Lung microvascular endothelial cell (primary cell): ENCODE measurements around the gene PML. TPM values are rescaled to one million over a fixed set of nuclear protein-coding genes. Genes with fewer than 3 reads are reported as not detected.
"Not testable (repeated sequence)": the region's sequence is repeated elsewhere in the genome, so short reads cannot be mapped to it uniquely, and the experiment has no call there.

Source experiments
- DNase-seq, 2 donors: peaks; one replicate each; pipeline versions ENCODE4 v3.0.0 to v3.0.0-alpha.2; 2010; ENCODE audit warnings: low read depth in 2 of 2
- total RNA-seq: library from RNA; depleted of rRNA; stranded (reverse); fragments of >200 nt; gene quantifications from 2 replicates; pipeline ENCODE4 v1.2.1, GENCODE V29; 2014

The PML gene
- total RNA-seq, 1 donor from 2014 or later: 36.9 TPM

- DNase-seq: not testable (repeated sequence)
Measured at GRCh38 chr15:74056330-74056729, 61.8 kb downstream of the PML start.

- not testable (repeated sequence) for DNase-seq
Measured at GRCh38 chr15:74059050-74059833, 64.7 kb downstream of the PML start.

- no peak for DNase-seq
Measured at GRCh38 chr15:74060251-74060650, 65.7 kb downstream of the PML start.

GRCh38 chr15:74062236-74062635, 67.7 kb downstream of the PML start:
- DNase-seq: no peak

GRCh38 chr15:74062671-74063070, 68.2 kb downstream of the PML start:
- DNase-seq: no peak

GRCh38 chr15:74063425-74064146, 69.1 kb downstream of the PML start:
- DNase-seq: not testable (repeated sequence)

GRCh38 chr15:74064183-74064582, 69.7 kb downstream of the PML start:
- DNase-seq: not testable (repeated sequence)

- DNase-seq: not testable (repeated sequence)
Measured at GRCh38 chr15:74064822-74065221, 70.3 kb downstream of the PML start.

- DNase-seq: not testable (repeated sequence)
Measured at GRCh38 chr15:74065684-74066411, 71.3 kb downstream of the PML start.

- DNase-seq: not testable (repeated sequence)
Measured at GRCh38 chr15:74071645-74072044, 77.1 kb downstream of the PML start.

- DNase-seq: not testable (repeated sequence)
Measured at GRCh38 chr15:74072132-74072531, 77.6 kb downstream of the PML start.

GRCh38 chr15:74072614-74073337, 78.3 kb downstream of the PML start:
- DNase-seq: not testable (repeated sequence)

- DNase-seq: not testable (repeated sequence)
Measured at GRCh38 chr15:74075781-74076180, 81.3 kb downstream of the PML start.

- not testable (repeated sequence) for DNase-seq
Measured at GRCh38 chr15:74082450-74082849, 87.9 kb downstream of the PML start, which contains the start of gene GOLGA6A. TSS of gene GOLGA6A (minus strand) at chr15:74082550. CDS start at chr15:74082509, 41 bp downstream.

GRCh38 chr15:74094567-74094966, 100.1 kb downstream of the PML start:
- not testable (repeated sequence) for DNase-seq

- not testable (repeated sequence) for DNase-seq
Measured at GRCh38 chr15:74095610-74096009, 101.1 kb downstream of the PML start.

- not testable (repeated sequence) for DNase-seq
Measured at GRCh38 chr15:74096753-74097474, 102.4 kb downstream of the PML start.
